Caco-2 (cell line): ENCODE measurements around the gene ALAD. TPM values are rescaled to one million over a fixed set of nuclear protein-coding genes. Genes with fewer than 3 reads are reported as not detected.
"Not testable (repeated sequence)": the region's sequence is repeated elsewhere in the genome, so short reads cannot be mapped to it uniquely, and the experiment has no call there.

Experiments
- BruUV-seq: library from RNA; stranded (reverse); fragments of 400-500 nt; replicated peaks from 2 replicates; lab custom pipeline; 2021; lab: Mats Ljungman, UMichigan
- CTCF ChIA-PET: fragments of 300-600 bp; sonication (Branson Sonifier 250); formaldehyde crosslinking; loops from one replicate; lab custom pipeline; 2022; ENCODE audit warnings: antibody characterized with exemption; lab: Charles Lee
- POLR2A ChIA-PET: fragments of 300-600 bp; sonication (Branson Sonifier 250); formaldehyde crosslinking; loops from one replicate; lab custom pipeline; 2022; ENCODE audit warnings: antibody characterized with exemption; lab: Charles Lee
- DNase-seq, 2 experiments: peaks; one replicate each; pipeline versions ENCODE4 v3.0.0 to v3.0.0-alpha.2; 2020 to 2022
- H3K27me3 ChIP-seq: replicated peaks from 2 replicates; pipeline ENCODE4 v1.6.0; 2011; ENCODE audit warnings: low read length; ENCODE audit not compliant: control insufficient read depth, insufficient read depth
- H3K36me3 ChIP-seq: 2 replicates; pipeline ENCODE4 v1.5.1; 2011; ENCODE audit warnings: low read length; ENCODE audit not compliant: control insufficient read depth, insufficient read depth
- H3K4me1 ChIP-seq: fragments of 250-450 bp; sonication (Bioruptor Pico); 2 replicates; pipeline ENCODE4 v1.5.1; 2020; ENCODE audit warnings: mild to moderate bottlenecking
- H3K4me3 ChIP-seq: 2 replicates; pipeline ENCODE4 v1.5.1; 2011; ENCODE audit warnings: low read depth, mild to moderate bottlenecking, control low read depth, low read length
- H3K9me3 ChIP-seq: fragments of 250-450 bp; sonication (Bioruptor Pico); 2 replicates; pipeline ENCODE4 v1.5.1; 2020; ENCODE audit warnings: mild to moderate bottlenecking, moderate library complexity
- H3K27ac Mint-ChIP-seq: one replicate; pipeline ENCODE4 v1.8.0; 2022; ENCODE audit warnings: mixed read lengths; ENCODE audit not compliant: unreplicated experiment
- H3K27me3 Mint-ChIP-seq: one replicate; pipeline ENCODE4 v1.8.0; 2022; ENCODE audit warnings: mixed read lengths; ENCODE audit not compliant: insufficient read depth, unreplicated experiment
- H3K36me3 Mint-ChIP-seq: one replicate; pipeline ENCODE4 v1.8.0; 2022; ENCODE audit warnings: mild to moderate bottlenecking, mixed read lengths; ENCODE audit not compliant: insufficient read depth, unreplicated experiment
- H3K4me1 Mint-ChIP-seq: one replicate; pipeline ENCODE4 v1.8.0; 2022; ENCODE audit warnings: low read depth, mixed read lengths; ENCODE audit not compliant: unreplicated experiment
- H3K4me3 Mint-ChIP-seq: one replicate; pipeline ENCODE4 v1.8.0; 2022; ENCODE audit warnings: mild to moderate bottlenecking, moderate library complexity, mixed read lengths; ENCODE audit not compliant: unreplicated experiment
- H3K9me3 Mint-ChIP-seq: one replicate; pipeline ENCODE4 v1.8.0; 2022; ENCODE audit warnings: mixed read lengths; ENCODE audit not compliant: unreplicated experiment
- intact Hi-C: fragments of 100-400 bp; cut with micrococcal nuclease; formaldehyde crosslinking; loops from one replicate; pipeline ENCODE4 v1.10.0; 2022; ENCODE audit not compliant: unreplicated experiment
- total RNA-seq: library from RNA; stranded (reverse); gene quantifications from 2 replicates; pipeline ENCODE4 v1.2.3, GENCODE V29; 2022
- TF ChIP-seq, protein P1 (sequence below), 2 experiments: fragments of 200-600 bp in 1 of 2; IDR thresholded peaks; 1 replicate in 1 of 2; 2 replicates in 1 of 2; pipeline versions ENCODE4 v1.5.1 to v1.8.0; 2011 to 2022; ENCODE audit warnings: antibody characterized with exemption in 1 of 2, control low read depth in 1 of 2, inconsistent platforms in 1 of 2, low read depth in 1 of 2, low read length in 1 of 2, mild to moderate bottlenecking in 1 of 2, moderate library complexity in 1 of 2; ENCODE audit not compliant: insufficient read depth in 1 of 2, severe bottlenecking in 1 of 2, unreplicated experiment in 1 of 2

The ALAD gene
- total RNA-seq, 1 experiment from 2014 or later, result 48.8 TPM

GRCh38 chr9:113380869-113381378 lies 20.2 kb downstream of the ALAD start:
- peaks cover 4% of the 10 kb centered on the region; the same call in 1 of the 2 replicates for H3K9me3 ChIP-seq
- ChIA-PET CTCF (no interaction called here), POLR2A (no interaction called here)
- no TSS peak for BruUV-seq
- TF ChIP-seq, protein P1, sequence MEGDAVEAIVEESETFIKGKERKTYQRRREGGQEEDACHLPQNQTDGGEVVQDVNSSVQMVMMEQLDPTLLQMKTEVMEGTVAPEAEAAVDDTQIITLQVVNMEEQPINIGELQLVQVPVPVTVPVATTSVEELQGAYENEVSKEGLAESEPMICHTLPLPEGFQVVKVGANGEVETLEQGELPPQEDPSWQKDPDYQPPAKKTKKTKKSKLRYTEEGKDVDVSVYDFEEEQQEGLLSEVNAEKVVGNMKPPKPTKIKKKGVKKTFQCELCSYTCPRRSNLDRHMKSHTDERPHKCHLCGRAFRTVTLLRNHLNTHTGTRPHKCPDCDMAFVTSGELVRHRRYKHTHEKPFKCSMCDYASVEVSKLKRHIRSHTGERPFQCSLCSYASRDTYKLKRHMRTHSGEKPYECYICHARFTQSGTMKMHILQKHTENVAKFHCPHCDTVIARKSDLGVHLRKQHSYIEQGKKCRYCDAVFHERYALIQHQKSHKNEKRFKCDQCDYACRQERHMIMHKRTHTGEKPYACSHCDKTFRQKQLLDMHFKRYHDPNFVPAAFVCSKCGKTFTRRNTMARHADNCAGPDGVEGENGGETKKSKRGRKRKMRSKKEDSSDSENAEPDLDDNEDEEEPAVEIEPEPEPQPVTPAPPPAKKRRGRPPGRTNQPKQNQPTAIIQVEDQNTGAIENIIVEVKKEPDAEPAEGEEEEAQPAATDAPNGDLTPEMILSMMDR (IDR thresholded peaks at IDR 0.05; ENCODE audit: insufficient read depth in 1 of 2, low read depth in 1 of 2, low read length in 1 of 2, severe bottlenecking in 1 of 2, unreplicated experiment in 1 of 2), result no peak
- peak overlapping the region; percentile 85 for H3K27ac Mint-ChIP-seq
- peak in 1 of 2 experiments; percentile 63 for DNase-seq
- no peak overlapping the region for H3K4me3 ChIP-seq
- H3K4me3 Mint-ChIP-seq, result peak overlapping the region; percentile 43
- H3K27me3 Mint-ChIP-seq, result no peaks in the 10 kb centered on the region
- peaks cover 40% of the 10 kb centered on the region for H3K4me1 Mint-ChIP-seq
- H3K36me3 ChIP-seq, result no peaks in the 10 kb centered on the region
- no peaks in the 10 kb centered on the region for H3K9me3 Mint-ChIP-seq
- intact Hi-C loops, result no loop called here
- no peaks in the 10 kb centered on the region for H3K27me3 ChIP-seq
- H3K36me3 Mint-ChIP-seq, result peaks cover 27% of the 10 kb centered on the region
- peaks cover 62% of the 10 kb centered on the region for H3K4me1 ChIP-seq

DNA sequence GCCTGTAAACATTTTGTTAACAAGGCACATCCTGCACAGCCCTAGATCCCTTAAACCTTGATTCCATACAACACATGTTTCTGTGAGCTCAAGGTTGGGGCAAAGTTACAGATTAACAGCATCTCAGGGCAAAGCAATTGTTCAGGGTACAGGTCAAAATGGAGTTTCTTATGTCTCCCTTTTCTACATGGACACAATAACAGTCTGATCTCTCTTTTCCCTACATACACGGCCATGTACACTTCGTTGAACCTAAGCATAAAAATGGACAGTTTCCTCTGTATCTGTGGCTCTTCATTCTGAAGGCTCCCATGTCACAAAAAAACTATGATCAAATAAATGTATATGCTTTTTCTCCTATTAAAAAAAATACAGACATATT lies 21.3 kb downstream of the ALAD start:
- H3K4me1 ChIP-seq, result peaks cover 71% of the 10 kb centered on the region
- Mint-ChIP-seq H3K4me1 (peaks cover 38% of the 10 kb centered on the region), H3K36me3 (peaks cover 35% of the 10 kb centered on the region), H3K27ac (peak overlapping the region; percentile 85)
- intact Hi-C loops, H3K4me3 ChIP-seq, H3K9me3 Mint-ChIP-seq, DNase-seq, CTCF ChIA-PET, H3K9me3 ChIP-seq, BruUV-seq, POLR2A ChIA-PET, H3K4me3 Mint-ChIP-seq, H3K36me3 ChIP-seq, H3K27me3 Mint-ChIP-seq, H3K27me3 ChIP-seq: not testable (repeated sequence)

DNA sequence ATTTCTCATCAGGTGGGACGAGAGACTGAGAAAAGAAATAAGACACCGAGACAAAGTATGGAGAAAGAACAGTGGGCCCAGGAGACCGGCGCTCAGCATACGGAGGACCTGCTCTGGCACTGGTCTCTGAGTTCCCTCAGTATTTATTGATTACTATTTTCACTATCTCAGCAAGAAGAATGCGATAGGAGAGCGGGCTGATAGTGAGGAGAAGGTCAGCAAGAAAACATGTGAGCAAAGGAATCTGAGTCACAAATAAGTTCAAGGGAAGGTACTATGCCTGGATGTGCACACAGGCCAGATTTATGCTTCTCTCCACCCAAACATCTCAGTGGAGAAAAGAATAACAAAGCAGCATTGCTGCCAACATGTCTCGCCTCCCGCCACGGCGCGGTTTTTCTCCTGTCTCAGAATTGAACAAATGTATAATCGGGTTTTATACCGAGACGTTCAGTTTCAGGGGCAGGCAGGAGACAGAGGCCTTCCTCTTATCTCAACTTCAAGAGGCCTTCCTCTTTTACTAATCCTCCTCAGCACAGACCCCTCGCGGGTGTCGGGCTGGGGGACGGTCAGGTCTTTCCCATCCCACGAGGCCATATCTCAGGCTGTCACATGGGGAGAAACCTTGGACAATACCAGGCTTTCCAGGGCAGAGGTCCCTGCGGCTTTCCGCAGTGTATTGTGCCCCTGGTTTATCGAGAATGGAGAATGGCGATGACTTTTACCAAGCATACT lies 21.8 kb downstream of the ALAD start:
- H3K27me3 Mint-ChIP-seq, POLR2A ChIA-PET, intact Hi-C loops, BruUV-seq, H3K4me3 ChIP-seq, H3K9me3 ChIP-seq, DNase-seq, H3K27me3 ChIP-seq, H3K9me3 Mint-ChIP-seq, CTCF ChIA-PET, H3K36me3 ChIP-seq: not testable (repeated sequence)
- peaks cover 71% of the 10 kb centered on the region for H3K4me1 ChIP-seq
- Mint-ChIP-seq H3K4me3 (peak overlapping the region; percentile 27), H3K27ac (peak overlapping the region; percentile 85), H3K4me1 (peaks cover 33% of the 10 kb centered on the region), H3K36me3 (peaks cover 35% of the 10 kb centered on the region)
